ENCODE measurements around the gene COL8A1.

The COL8A1 gene

DNA sequence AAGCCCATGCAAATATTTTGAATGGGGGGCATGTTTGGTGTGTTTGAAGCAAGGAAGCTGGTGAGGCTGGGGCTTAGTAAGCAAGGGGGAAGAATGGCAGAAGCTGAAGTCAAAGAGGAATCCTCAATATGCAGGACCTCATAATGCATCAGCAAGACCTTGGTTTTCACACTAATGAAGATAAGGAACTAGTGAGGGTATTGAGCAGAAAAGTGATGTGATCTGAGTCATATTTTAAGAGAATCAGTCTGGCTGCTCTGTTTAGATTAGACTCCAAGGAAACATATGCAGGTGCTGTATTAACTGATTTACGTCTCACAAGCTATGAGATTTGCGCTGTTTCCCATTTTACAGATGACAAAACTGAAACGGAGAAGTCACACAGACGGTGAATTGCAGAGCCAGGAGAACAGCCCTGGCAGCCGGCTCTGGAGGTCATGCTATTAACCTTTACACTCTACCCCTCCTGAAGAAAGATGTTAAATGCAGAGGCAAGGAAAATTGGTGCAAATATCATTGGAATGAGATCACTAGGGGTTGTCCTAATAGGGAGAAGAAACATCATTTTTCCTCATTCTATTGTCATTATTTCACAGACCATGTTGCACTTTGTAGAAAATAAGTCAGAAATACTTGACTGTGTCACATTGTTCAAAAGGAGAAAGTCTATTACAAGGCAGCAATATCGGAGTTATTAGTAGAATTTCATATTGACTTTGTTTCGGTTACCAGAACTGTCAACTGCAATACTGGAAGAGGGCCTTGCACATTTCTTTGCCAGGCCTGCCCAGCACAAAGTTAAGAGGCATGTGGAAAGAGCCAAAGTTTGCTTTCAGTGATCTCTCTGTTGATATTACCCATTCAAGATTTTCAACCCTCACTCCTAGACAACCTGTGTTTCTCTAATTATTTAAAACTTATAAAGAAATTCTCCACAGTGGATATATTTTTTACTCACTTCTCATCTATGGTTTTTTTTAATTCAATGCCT, 64.9 kb downstream of the COL8A1 start:
- TF ChIP-seq, protein P1, sequence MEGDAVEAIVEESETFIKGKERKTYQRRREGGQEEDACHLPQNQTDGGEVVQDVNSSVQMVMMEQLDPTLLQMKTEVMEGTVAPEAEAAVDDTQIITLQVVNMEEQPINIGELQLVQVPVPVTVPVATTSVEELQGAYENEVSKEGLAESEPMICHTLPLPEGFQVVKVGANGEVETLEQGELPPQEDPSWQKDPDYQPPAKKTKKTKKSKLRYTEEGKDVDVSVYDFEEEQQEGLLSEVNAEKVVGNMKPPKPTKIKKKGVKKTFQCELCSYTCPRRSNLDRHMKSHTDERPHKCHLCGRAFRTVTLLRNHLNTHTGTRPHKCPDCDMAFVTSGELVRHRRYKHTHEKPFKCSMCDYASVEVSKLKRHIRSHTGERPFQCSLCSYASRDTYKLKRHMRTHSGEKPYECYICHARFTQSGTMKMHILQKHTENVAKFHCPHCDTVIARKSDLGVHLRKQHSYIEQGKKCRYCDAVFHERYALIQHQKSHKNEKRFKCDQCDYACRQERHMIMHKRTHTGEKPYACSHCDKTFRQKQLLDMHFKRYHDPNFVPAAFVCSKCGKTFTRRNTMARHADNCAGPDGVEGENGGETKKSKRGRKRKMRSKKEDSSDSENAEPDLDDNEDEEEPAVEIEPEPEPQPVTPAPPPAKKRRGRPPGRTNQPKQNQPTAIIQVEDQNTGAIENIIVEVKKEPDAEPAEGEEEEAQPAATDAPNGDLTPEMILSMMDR (IDR thresholded peaks at IDR 0.05) = no peak
- DNase-seq (ENCODE audit: low spot score) = no peak
- Histone ChIP-seq H3K27ac (peak overlapping the region; percentile 5 to 25), H3K4me3 (no peak overlapping the region)

DNA sequence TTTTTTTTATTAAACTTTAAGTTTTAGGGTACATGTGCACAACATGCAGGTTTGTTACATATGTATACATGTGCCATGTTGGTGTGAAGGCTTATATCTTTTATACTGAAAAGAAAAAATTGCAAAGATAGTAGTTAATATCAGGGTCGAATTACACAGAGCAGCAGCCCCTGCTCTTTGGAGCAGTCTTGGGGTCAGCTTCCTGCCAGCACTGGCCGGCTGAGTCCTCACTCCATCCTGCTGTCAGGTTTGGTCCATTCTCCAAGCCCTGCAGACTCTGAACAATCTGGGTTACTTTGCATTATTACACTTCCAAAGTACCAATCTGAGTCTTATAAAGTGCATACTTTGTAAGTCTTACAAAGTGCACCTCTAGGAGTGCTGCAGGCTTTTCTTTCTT, 66.0 kb downstream of the COL8A1 start:
- Histone ChIP-seq H3K27ac (no peak overlapping the region), H3K4me3 (no peak overlapping the region)
- TF ChIP-seq, protein P1 (IDR thresholded peaks at IDR 0.05) = no peak
- no peak for DNase-seq (ENCODE audit: low spot score)

DNA sequence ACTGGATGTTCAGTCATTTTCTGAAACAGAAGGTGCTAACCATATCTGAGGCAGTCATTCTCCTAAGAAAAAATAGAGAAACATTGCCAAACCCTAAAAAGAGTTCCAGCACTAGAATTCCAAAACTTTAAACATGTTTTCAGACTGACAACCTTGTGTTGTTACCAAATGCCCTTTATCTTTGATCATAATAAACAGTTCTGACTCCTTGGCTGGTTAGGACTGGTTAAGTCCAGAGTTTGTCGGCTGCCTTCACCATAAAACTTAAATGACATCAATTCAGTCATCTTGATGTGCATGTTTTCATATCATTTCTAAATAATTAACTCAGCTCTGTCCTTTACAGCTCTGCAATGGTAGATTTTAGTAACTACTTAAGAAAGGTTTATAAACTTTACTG, 68.0 kb downstream of the COL8A1 start:
- no peak overlapping the region for H3K4me3 ChIP-seq
- no peak overlapping the region for H3K27ac ChIP-seq
- TF ChIP-seq, protein P1 (IDR thresholded peaks at IDR 0.05) = no peak
- DNase-seq (ENCODE audit: low spot score) = no peak

DNA sequence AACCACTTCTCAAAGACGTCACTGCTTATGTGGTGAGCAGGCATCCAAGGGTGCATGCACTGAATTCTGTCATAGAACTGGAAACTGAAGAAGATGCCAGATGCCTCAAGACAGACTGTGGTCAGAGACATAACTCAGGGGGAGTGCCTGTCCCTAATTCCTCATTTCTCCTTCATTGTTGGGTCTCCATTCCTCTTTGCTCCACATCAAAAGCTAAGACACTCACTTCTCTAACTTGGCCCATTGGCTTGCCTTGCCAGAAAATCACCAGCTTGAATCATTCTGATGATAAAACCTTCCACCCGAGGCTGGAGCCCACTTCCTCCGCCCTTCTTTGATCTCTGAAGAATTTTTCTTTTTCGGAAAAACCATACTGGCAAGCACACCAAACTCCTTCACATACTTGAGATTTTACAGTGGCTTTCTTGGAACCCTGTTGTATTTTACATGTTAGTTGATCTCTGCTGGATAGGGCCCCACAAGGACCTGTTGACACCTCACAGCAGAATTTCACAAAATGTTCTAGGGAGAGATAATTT, 69.9 kb downstream of the COL8A1 start:
- Histone ChIP-seq H3K27ac (peak overlapping the region in 1 of 2 donors; percentile 58), H3K4me3 (no peak overlapping the region)
- no peak for DNase-seq (ENCODE audit: low spot score)
- TF ChIP-seq, protein P1 (IDR thresholded peaks at IDR 0.05) = no peak

DNA sequence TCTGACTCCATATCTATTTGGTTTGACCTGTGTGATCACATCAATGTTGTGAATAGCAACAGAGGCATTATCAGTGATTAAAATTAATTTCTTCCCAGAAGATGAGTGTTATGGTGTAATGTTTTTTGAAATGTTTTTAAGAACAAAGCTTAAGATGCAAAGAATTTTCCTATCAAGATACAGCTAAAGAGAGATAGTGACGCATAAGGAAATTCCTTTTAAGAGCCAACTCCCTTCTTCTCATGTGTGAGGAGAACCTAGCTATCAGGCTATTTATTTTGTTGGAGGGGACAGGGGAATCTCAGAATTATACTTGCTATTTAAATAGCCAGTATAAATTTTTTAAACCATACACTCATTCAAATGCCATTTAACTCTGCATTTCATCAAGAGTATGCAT, 71.3 kb downstream of the COL8A1 start:
- Histone ChIP-seq H3K4me3 (no peak overlapping the region), H3K27ac (no peak overlapping the region)
- TF ChIP-seq, protein P1 (IDR thresholded peaks at IDR 0.05) = no peak
- no peak for DNase-seq (ENCODE audit: low spot score)

DNA sequence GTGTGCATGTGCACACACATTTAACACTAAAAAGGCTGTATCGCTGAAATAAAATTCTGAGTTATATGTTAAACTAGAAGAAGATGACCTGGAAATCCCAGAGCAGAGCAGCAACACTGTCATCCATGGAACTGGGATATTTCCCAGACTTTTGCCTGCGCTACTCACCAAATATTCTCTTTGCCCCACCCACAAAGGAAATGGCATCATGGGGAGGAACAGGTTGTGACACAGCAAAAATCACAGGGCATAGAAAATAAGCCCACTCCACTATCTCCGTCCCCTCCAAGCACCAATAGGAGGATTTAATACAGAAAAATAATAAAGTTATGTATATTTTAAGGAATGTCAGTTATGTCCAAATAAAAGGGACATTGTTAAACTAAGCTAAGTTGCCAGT, 71.7 kb downstream of the COL8A1 start:
- no peak for DNase-seq (ENCODE audit: low spot score)
- Histone ChIP-seq H3K27ac (no peak overlapping the region), H3K4me3 (no peak overlapping the region)
- TF ChIP-seq, protein P1 (IDR thresholded peaks at IDR 0.05) = no peak

DNA sequence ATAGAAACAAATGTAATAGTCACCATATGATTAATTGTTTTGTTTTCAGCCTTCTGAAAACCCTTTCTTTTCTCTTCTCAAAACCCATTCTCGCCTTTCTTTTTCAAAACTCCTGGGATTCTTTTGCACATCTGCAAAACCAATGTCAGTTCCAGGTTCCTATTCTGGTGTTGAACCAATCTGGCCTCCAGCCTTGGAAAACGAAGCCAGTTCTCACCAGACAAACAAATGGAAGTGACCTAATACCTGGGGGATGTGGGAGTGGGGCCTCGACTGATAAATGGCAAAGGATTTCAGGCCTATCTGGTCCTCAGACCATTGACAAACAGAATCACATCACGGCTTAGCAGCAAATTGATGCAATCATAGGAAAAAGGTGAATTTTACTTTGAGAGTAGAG, 73.0 kb downstream of the COL8A1 start:
- no peak for DNase-seq (ENCODE audit: low spot score)
- no peak overlapping the region for H3K27ac ChIP-seq
- TF ChIP-seq, protein P1 (IDR thresholded peaks at IDR 0.05) = no peak
- H3K4me3 ChIP-seq = no peak overlapping the region
